Measurements from ENCODE around the gene TIMM10. TPM values are rescaled to one million over a fixed set of nuclear protein-coding genes. Genes with fewer than 3 reads are reported as not detected.

The TIMM10 gene
- total RNA-seq = 10 to 100 TPM; 58.0 to 58.9 TPM
- long read RNA-seq, partial matches to known transcripts = 0 of 1 reads
- long read RNA-seq, other reads (novel, unspliced or antisense) = 0 of 1 reads

- DNase-seq (peak; percentile 96), ATAC-seq (peak; percentile 98)
Measured at GRCh38 chr11:57530596-57531507, at the start of gene TIMM10. TSS of gene TIMM10 (minus strand) at chr11:57530754. CDS start at chr11:57530189, 565 bp downstream.

DNA sequence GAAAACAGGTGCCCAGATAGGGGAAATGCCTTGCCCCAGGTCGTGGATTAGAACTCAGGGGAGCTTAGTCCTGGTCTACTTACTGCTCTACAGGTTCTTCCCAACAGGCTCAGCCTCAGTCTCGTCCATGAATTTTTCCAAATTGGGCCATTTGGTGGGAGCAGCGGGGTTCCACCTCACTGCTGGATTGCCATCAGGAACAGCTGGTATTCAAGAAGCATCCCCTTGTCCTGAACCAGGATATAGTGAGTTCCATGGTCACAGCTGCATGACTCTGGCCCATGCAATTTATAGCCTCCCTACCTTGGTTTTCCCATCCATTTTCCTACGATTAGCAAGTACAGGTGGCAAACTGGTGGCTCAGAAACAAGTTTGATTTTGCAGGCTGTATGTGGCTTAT, 43.5 kb upstream of the TIMM10 start:
- intact Hi-C loops (cut with DNase I) = no loop called here
- DNase-seq = no peak
- no peak for ATAC-seq

More at GRCh38 chr11:57530596-57531507, at the start of gene TIMM10:
- intact Hi-C loops (cut with DNase I) = no loop called here

GRCh38 chr11:57571606-57572005, 41.1 kb upstream of the TIMM10 start:
- DNase-seq (no peak), ATAC-seq (no peak)
- intact Hi-C loops (cut with DNase I) = no loop called here

- DNase-seq = no peak
- intact Hi-C loops (cut with DNase I) = loop anchor here (2.0 to 5.0 kb wide), 2 partner anchors 72 to 74 kb away; no protein-coding TSS in a partner anchor
- no peak for ATAC-seq
Measured at GRCh38 chr11:57568330-57568766, 37.8 kb upstream of the TIMM10 start.

DNA sequence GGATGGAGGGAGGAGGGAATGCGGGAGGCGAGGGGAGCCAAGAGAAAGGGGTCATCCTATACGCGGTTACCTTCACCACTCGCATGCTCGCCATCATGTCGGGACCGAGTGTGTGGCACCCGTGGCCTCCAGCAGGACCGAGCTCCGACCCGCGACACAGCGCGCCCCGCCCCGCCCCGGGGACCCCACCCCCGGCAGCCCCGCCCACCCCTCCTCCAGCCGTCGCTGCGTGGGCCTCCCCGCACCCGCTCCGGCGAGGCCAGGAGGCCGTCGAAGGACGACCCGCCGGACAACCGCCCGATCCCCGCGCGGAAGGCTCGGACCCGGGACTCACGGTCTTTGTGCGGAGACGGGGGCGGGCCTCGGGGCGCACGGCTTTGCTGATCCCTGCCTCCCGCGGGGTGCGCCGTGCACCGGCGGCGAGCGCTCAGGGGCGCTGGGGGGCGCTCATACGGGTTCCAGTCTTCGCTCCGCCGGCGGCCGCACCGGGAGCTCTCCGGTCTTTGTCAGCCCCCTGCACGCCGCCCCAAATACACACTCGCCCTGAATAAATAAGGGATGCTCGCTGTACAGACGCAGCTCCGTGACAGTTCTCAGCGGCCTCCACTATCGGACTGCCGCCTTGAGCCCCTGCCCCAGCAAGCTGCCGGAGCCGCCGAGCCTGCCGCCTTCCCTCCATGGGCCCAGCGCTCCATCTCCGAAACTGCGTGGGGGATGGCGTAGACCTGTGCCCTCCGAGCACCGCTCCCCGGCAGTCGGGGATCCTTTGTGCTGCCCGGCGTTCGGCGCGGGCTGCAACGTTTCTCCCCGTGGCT, 37.2 kb upstream of the TIMM10 start, which contains the start of gene UBE2L6:
Gene UBE2L6, minus strand, starts transcription at position 158 of the 815 bp plus-strand sequence. Its CDS starts 61 bp downstream, at position 97.
- peak; percentile 89 for DNase-seq
- intact Hi-C loops (cut with DNase I) = loop anchor here (2.0 to 5.0 kb wide), 2 partner anchors 73 to 75 kb away; no protein-coding TSS in a partner anchor
- peak; percentile 87 to 89 for ATAC-seq

DNA sequence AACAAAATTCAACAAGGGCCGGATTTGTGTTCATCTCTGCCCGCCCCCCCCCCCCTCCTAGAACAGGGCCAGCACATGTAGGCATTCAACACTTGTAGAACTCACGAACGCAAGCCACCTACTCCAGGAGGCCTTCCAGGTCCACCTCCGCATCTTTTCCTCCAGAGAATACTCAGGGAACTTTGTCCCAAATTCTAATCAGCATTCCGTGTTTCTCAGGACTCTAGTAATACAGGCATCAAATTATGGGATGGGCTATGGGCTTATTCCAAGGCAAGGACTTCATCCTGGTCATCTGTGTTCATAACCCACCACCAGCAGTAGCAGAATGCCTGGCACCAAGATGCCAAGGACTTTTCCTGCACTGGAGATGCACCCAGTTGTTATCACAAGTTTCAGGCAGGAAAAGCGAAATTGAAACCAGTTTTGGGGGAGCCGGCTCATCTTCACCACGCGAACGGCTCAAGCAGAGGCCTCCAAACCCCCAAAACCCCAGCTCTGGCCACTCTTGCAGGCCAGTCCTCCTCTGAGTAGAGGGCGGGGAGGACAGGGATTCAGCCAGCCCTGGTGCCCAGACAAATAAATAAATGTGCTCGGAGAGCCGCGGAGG, 36.5 kb upstream of the TIMM10 start:
- DNase-seq = no peak
- ATAC-seq = peak; percentile 13 to 36
- intact Hi-C loops (cut with DNase I) = loop anchor here in 1 of 2 donors (5.0 kb wide), 1 partner anchor 75 kb away; no protein-coding TSS in a partner anchor

- ATAC-seq = peak; percentile 29 to 45
- intact Hi-C loops (cut with DNase I) = loop anchor here in 1 of 2 donors (5.0 kb wide), 1 partner anchor 76 kb away; no protein-coding TSS in a partner anchor
- DNase-seq = no peak
Measured at GRCh38 chr11:57566005-57566904, 35.7 kb upstream of the TIMM10 start.

GRCh38 chr11:57562596-57562995, 32.0 kb upstream of the TIMM10 start:
- DNase-seq (no peak), ATAC-seq (no peak)
- intact Hi-C loops (cut with DNase I) = no loop called here

GRCh38 chr11:57560146-57560545, 29.6 kb upstream of the TIMM10 start:
- DNase-seq = no peak
- intact Hi-C loops (cut with DNase I) = no loop called here

DNA sequence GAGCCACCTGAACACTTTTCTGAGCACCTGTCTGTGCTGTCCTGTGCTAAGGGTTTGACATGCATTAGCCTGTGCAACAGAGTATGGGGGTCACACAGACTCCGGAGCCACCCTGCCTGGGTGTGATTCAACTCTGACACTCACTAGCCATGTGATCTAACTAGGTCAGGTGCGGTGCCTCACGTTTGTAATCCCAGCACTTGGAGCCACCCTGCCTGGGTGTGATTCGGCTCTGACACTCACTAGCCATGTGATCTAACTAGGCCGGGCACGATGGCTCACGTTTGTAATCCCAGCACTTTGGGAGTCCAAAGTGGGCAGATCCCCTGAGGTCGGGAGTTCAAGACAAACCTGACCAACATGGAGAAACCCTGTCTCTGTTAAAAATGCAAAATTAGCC, 25.5 kb upstream of the TIMM10 start:
- no peak for DNase-seq
- no peak for ATAC-seq
- intact Hi-C loops (cut with DNase I) = no loop called here

More at GRCh38 chr11:57560146-57560545, 29.6 kb upstream of the TIMM10 start:
- ATAC-seq = no peak

GRCh38 chr11:57555393-57555792, 24.8 kb upstream of the TIMM10 start:
- ATAC-seq (no peak), DNase-seq (no peak)
- intact Hi-C loops (cut with DNase I) = no loop called here

DNA sequence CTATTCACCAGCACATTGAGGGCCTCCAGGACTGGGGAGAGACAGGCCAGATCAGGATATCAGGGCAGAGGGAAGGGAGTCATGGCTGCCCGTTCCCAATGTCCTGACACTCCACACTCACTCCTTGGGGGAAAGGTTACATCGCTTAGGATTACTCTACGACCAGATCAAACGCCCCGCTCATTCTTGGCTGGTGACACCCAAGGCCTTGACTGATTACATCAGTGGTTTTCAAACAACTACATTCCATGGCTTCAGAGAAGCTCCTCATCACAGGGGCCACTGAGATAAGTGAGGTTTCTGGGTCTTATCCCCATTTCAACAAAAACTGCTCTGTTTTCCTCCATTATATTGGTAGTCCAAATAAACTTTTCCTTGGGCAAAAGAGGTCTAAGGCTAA, 21.9 kb upstream of the TIMM10 start:
- DNase-seq (no peak), ATAC-seq (no peak)
- intact Hi-C loops (cut with DNase I) = no loop called here

DNA sequence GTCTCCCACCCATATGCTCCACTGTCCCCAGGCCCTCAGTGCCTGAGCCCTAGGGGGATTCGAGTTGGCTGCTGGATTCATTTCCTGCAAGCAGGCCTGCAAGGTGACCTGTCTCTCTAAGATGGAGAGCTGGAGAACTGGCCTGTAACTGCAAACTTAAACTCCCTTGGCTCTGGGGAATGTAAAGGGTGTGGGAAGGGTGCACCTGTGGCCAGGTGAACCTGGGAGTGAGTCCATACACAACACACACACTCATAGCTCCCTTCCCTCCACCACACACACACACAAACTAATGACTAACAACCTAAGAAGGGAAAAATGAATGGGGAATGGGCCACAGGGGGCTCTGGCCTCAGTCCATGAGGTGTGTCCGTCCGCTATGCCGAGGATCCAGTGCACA, 21.4 kb upstream of the TIMM10 start:
- intact Hi-C loops (cut with DNase I) = no loop called here
- no peak for DNase-seq
- ATAC-seq = no peak

GRCh38 chr11:57549983-57550382, 19.4 kb upstream of the TIMM10 start:
- DNase-seq = no peak
- no peak for ATAC-seq
- intact Hi-C loops (cut with DNase I) = no loop called here

DNA sequence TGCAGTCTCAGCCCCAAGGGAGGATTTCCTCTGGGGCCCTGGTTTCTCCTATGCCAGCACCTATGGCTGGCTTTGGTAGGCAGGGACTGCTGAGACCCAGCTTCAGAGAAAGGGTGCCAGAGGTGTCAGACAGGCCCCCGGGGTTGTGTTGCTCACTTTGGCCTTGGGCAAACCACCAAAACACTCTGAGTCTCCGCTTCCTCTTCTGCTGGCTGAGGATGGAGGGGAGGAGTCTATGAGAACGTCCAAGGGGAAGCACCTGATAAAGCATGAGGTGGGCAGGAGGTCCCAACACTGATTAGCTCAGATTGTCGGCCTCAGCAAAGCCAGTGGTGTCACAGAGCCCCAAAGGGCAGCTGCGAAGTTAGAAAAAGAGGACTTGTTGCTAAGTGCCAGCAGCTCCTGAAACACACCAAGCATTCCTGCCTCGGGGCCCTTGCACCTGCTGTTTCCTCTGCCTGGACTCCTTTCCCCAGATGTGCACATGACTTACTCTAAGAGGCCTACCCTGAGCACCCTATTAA, 17.4 kb upstream of the TIMM10 start:
- DNase-seq = no peak
- ATAC-seq = peak; percentile 29 to 58
- intact Hi-C loops (cut with DNase I) = no loop called here

- DNase-seq (no peak), ATAC-seq (peak; percentile 9 to 55)
- intact Hi-C loops (cut with DNase I) = no loop called here
Measured at GRCh38 chr11:57546869-57547475, 16.4 kb upstream of the TIMM10 start.

DNA sequence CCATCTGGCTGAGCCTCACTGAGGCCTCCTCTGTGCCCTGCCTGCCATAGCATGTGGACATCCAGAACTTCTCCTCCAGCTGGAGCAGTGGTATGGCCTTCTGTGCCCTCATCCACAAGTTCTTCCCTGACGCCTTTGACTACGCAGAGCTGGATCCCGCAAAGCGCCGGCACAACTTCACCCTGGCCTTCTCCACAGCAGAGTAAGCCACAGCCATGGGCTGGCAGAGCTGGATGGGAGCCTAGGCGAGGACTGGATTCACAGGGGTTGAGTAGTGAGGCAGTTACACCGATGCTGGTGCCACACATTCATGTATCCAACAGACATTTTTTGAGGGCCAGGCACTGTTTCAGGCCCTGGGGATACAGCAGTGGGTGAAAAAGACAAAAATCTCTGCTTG, 15.9 kb upstream of the TIMM10 start:
- no peak for ATAC-seq
- intact Hi-C loops (cut with DNase I) = no loop called here
- DNase-seq = no peak
